ENCODE data around the gene POM121L2. TPM values are rescaled to one million over a fixed set of nuclear protein-coding genes. Genes with fewer than 3 reads are reported as not detected.

POM121L2 gene
- total and polyA plus RNA-seq, 7 donors = 0.08 TPM; not detected in 6

DNA sequence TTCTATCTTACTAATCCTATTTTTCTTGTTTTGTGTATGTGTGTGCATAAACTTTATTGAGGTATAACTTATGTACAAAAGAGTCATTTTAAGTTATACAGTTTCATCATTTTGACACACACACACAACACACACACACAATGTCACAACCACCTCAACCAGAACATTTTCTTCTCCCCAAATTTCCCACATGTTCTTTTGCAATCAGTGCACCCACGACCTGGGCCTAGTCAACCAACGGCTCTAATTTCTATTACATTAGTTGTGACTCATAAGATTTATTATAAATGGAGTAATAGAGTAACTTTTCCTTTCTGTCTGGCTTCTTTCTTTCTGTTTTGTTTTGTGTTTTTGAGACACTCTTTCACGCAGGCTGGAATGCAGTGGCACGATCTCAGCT is 9.8 kb upstream of the POM121L2 start:
- no peak for TF ChIP-seq CTCF (IDR thresholded peaks at IDR 0.05)
- ATAC-seq (no peak), DNase-seq (no peak)
- Histone ChIP-seq H3K27ac (no peak overlapping the region), H3K9me3 (no peaks in the 10 kb centered on the region), H3K36me3 (ENCODE audit: insufficient read depth in 1 of 2, low read depth in 1 of 2) (no peaks in the 10 kb centered on the region), H3K27me3 (ENCODE audit: insufficient read depth in 3 of 3, low read length in 2 of 3) (peaks cover 0 to 20% (median 0%) of the 10 kb centered on the region in 3 donors), H3K4me1 (no peaks in the 10 kb centered on the region), H3K4me3 (no peak overlapping the region)
- 74 to 79% (median 78%) methylated on average over 4 of the region's 4 CpGs for WGBS, 3 donors
- intact Hi-C loops (cut with DNase I) = no loop called here

DNA sequence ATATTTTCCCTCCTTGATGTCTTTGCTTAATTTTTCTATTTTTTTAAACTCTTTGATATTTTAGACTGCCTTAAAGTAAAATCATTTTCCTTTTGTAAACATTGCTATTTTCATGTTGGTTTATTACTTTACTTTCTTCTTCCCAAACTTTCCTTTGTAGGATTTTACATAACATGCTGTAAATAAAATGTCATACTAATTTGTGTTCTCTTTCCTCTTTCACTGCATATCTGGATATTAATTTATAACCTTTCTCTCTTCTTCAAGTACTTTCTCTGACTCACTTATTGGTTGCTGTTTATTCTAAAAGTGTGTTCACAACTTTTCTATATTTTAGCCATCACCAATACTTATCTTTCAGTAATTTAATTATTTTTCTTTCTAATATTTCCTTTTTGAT is 9.3 kb upstream of the POM121L2 start:
- Histone ChIP-seq H3K27me3 (ENCODE audit: insufficient read depth in 3 of 3, low read length in 2 of 3) (peaks cover 0 to 18% (median 0%) of the 10 kb centered on the region in 3 donors), H3K9me3 (no peaks in the 10 kb centered on the region), H3K27ac (no peak overlapping the region), H3K4me1 (no peaks in the 10 kb centered on the region), H3K36me3 (ENCODE audit: insufficient read depth in 1 of 2, low read depth in 1 of 2) (no peaks in the 10 kb centered on the region), H3K4me3 (no peak overlapping the region)
- TF ChIP-seq CTCF (IDR thresholded peaks at IDR 0.05) = no peak
- ATAC-seq (no peak), DNase-seq (no peak)
- intact Hi-C loops (cut with DNase I) = no loop called here

GRCh38 chr6:27318973-27319372 is 6.9 kb upstream of the POM121L2 start:
- 42 to 45% (median 44%) methylated on average over 2 of the region's 2 CpGs for WGBS, 3 donors

GRCh38 chr6:27314046-27314445 is 2.0 kb upstream of the POM121L2 start:
- no peaks in the 10 kb centered on the region for H3K9me3 ChIP-seq
- no peak for DNase-seq
- WGBS, 3 donors = 72 to 89% (median 79%) methylated on average over 2 of the region's 2 CpGs
- intact Hi-C loops (cut with DNase I) = no loop called here
- ATAC-seq = no peak
- H3K27ac ChIP-seq = no peak overlapping the region
- no peak for TF ChIP-seq CTCF (IDR thresholded peaks at IDR 0.05)
- peaks cover 6% of the 10 kb centered on the region for H3K4me1 ChIP-seq
- H3K36me3 ChIP-seq (ENCODE audit: insufficient read depth in 1 of 2, low read depth in 1 of 2) = no peaks in the 10 kb centered on the region
- H3K27me3 ChIP-seq (ENCODE audit: insufficient read depth in 3 of 3, low read length in 2 of 3) = peaks cover 3 to 51% (median 21%) of the 10 kb centered on the region in 3 donors
- no peak overlapping the region for H3K4me3 ChIP-seq

More at GRCh38 chr6:27318973-27319372, 6.9 kb upstream of the POM121L2 start:
- DNase-seq (no peak), ATAC-seq (no peak)
- Histone ChIP-seq H3K27me3 (ENCODE audit: insufficient read depth in 3 of 3, low read length in 2 of 3) (peaks cover 0 to 10% (median 0%) of the 10 kb centered on the region in 3 donors), H3K36me3 (ENCODE audit: insufficient read depth in 1 of 2, low read depth in 1 of 2) (no peaks in the 10 kb centered on the region), H3K9me3 (no peaks in the 10 kb centered on the region), H3K4me3 (no peak overlapping the region), H3K27ac (no peak overlapping the region), H3K4me1 (no peaks in the 10 kb centered on the region)
- intact Hi-C loops (cut with DNase I) = no loop called here
- TF ChIP-seq CTCF (IDR thresholded peaks at IDR 0.05) = no peak

DNA sequence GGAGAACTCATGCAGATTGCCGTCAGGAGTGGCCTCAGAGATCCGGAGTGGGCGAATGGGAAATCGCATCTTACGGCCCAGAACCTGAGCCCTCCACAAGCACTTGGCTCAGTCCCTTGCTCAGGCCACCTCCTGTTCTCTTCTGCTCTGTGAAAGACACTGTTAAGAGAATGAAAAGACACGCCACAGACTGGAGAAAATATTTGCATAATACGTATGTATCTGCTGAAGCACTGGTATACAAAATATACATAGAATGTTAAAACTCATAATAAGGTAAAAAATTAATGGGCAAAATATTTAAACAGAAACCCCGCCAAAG is 838 bp upstream of the POM121L2 start:
- Histone ChIP-seq H3K4me3 (peak overlapping the region; percentile 60), H3K36me3 (ENCODE audit: insufficient read depth in 1 of 2, low read depth in 1 of 2) (no peaks in the 10 kb centered on the region), H3K27ac (no peak overlapping the region), H3K9me3 (no peaks in the 10 kb centered on the region), H3K27me3 (ENCODE audit: insufficient read depth in 3 of 3, low read length in 2 of 3) (peaks cover 3 to 62% (median 21%) of the 10 kb centered on the region in 3 donors), H3K4me1 (peaks cover 6% of the 10 kb centered on the region)
- ATAC-seq (no peak), DNase-seq (no peak)
- intact Hi-C loops (cut with DNase I) = no loop called here
- TF ChIP-seq CTCF (IDR thresholded peaks at IDR 0.05) = no peak
- 18 to 23% (median 21%) methylated on average over 8 of the region's 8 CpGs for WGBS, 3 donors
